Right lobe of liver (tissue), 6 donors: ENCODE measurements around the gene GRXCR1. TPM values are rescaled to one million over a fixed set of nuclear protein-coding genes. Genes with fewer than 3 reads are reported as not detected.

Experiments
- ATAC-seq, 4 donors: fragments of 200-7000 bp; cut with Tn5 transposase; one replicate each; pipeline ENCODE4 v1.9.1; 2020; ENCODE audit warnings: mild to moderate bottlenecking in 4 of 4, moderate library complexity in 4 of 4
- DNase-seq, 3 donors: peaks; one replicate each; pipeline ENCODE4 v3.0.0-alpha.2; 2020
- H3K27ac ChIP-seq, 3 donors: fragments of 200-600 bp; one replicate each; pipeline ENCODE4 v1.8.0; 2022
- H3K27me3 ChIP-seq, 2 donors: fragments of 200-600 bp; one replicate each; pipeline ENCODE4 v1.8.0; 2022
- H3K36me3 ChIP-seq, 4 donors: fragments of 200-600 bp; sonication (generic) in 1 of 4; one replicate each; pipeline versions ENCODE4 v1.5.1 to v1.8.0; 2017 to 2022; ENCODE audit warnings: control low read depth in 1 of 4
- H3K4me1 ChIP-seq, 4 donors: fragments of 200-600 bp; sonication (generic) in 1 of 4; one replicate each; pipeline versions ENCODE4 v1.5.1 to v1.8.0; 2017 to 2022; ENCODE audit warnings: control low read depth in 1 of 4
- H3K4me3 ChIP-seq, 3 donors: fragments of 200-600 bp; one replicate each; pipeline ENCODE4 v1.8.0; 2022
- H3K9me3 ChIP-seq, 4 donors: fragments of 200-600 bp; sonication (generic) in 1 of 4; one replicate each; pipeline versions ENCODE4 v1.5.1 to v1.8.0; 2017 to 2022; ENCODE audit warnings: control low read depth in 1 of 4
- POLR2A ChIP-seq: fragments of 450-650 bp; IDR thresholded peaks from one replicate; pipeline ENCODE4 v1.6.1; 2017; ENCODE audit warnings: antibody characterized with exemption, mild to moderate bottlenecking
- WGBS: methylation state at CpG from one replicate; pipeline ENCODE4 v1.1.6; 2018; ENCODE audit warnings: low coverage, low lambda C conversion rate; ENCODE audit not compliant: insufficient coverage; ENCODE audit errors: missing lambda C conversion rate; 5-methylcytosine and 5-hydroxymethylcytosine counted together
- intact Hi-C, 2 donors: fragments of 100-400 bp; cut with DNase I; formaldehyde crosslinking; loops; one replicate each; pipeline versions ENCODE4 v1.11.2 to v1.14.1; 2022
- total RNA-seq, 6 experiments: library from RNA; depleted of rRNA in 2 of 6; stranded (reverse); fragments of >200 nt in 2 of 6; fragmentation: NEBNext Ultra II Directional in 3 of 6; extraction: Animal tissue kit (Norgen Biotek cat#: 25700) in 3 of 6; gene quantifications; one replicate each; pipeline versions ENCODE4 v1.1.0 to v1.2.4, GENCODE V29; 2016 to 2023
- TF ChIP-seq, protein P1 (sequence below), 4 donors: fragments of 200-600 bp in 3 of 4; fragments of 450-650 bp in 1 of 4; IDR thresholded peaks; one replicate each; pipeline versions ENCODE4 v1.5.1 to v1.8.0; 2016 to 2022; ENCODE audit warnings: antibody characterized with exemption in 4 of 4, mild to moderate bottlenecking in 2 of 4
- donor health status: DM: no; HTN: yes; CAD: no.
- donor health status: DM: no; HTN: no; CAD: no.
- donor health status: DM: no; HTN: no; CAD: no.
- donor health status: DM: no; HTN: yes; CAD: no.
- donor health status: DM: no; HTN: yes; CAD: no.

The GRXCR1 gene
- total RNA-seq, 6 experiments from 2014 or later, result not detected

- intact Hi-C loops, result no loop called here
- no peaks in the 10 kb centered on the region for H3K9me3 ChIP-seq
- 78% methylated on average over 1 of the region's 1 CpG for WGBS
- TF ChIP-seq, protein P1, sequence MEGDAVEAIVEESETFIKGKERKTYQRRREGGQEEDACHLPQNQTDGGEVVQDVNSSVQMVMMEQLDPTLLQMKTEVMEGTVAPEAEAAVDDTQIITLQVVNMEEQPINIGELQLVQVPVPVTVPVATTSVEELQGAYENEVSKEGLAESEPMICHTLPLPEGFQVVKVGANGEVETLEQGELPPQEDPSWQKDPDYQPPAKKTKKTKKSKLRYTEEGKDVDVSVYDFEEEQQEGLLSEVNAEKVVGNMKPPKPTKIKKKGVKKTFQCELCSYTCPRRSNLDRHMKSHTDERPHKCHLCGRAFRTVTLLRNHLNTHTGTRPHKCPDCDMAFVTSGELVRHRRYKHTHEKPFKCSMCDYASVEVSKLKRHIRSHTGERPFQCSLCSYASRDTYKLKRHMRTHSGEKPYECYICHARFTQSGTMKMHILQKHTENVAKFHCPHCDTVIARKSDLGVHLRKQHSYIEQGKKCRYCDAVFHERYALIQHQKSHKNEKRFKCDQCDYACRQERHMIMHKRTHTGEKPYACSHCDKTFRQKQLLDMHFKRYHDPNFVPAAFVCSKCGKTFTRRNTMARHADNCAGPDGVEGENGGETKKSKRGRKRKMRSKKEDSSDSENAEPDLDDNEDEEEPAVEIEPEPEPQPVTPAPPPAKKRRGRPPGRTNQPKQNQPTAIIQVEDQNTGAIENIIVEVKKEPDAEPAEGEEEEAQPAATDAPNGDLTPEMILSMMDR (IDR thresholded peaks at IDR 0.05), result no peak
- TF ChIP-seq POLR2A, result no peak
- H3K27me3 ChIP-seq, result no peaks in the 10 kb centered on the region
- no peak overlapping the region for H3K27ac ChIP-seq
- DNase-seq (no peak), ATAC-seq (no peak)
- no peaks in the 10 kb centered on the region for H3K4me1 ChIP-seq
- no peaks in the 10 kb centered on the region for H3K36me3 ChIP-seq
- no peak overlapping the region for H3K4me3 ChIP-seq
Observed at GRCh38 chr4:42906341-42906740, 13.8 kb downstream of the GRXCR1 start.

- intact Hi-C loops, result no loop called here
- Histone ChIP-seq H3K9me3 (no peaks in the 10 kb centered on the region), H3K27ac (no peak overlapping the region), H3K4me3 (no peak overlapping the region), H3K36me3 (no peaks in the 10 kb centered on the region), H3K4me1 (no peaks in the 10 kb centered on the region), H3K27me3 (no peaks in the 10 kb centered on the region)
- TF ChIP-seq POLR2A, result no peak
- TF ChIP-seq, protein P1 (IDR thresholded peaks at IDR 0.05), result no peak
- no peak for DNase-seq
- 50% methylated on average over 6 of the region's 6 CpGs for WGBS
- no peak for ATAC-seq
Observed at GRCh38 chr4:42906891-42907759, 14.6 kb downstream of the GRXCR1 start.

GRCh38 chr4:42910459-42910858 is 17.9 kb downstream of the GRXCR1 start:
- Histone ChIP-seq H3K27me3 (no peaks in the 10 kb centered on the region), H3K4me3 (no peak overlapping the region), H3K9me3 (no peaks in the 10 kb centered on the region), H3K36me3 (no peaks in the 10 kb centered on the region), H3K27ac (no peak overlapping the region), H3K4me1 (no peaks in the 10 kb centered on the region)
- no peak for TF ChIP-seq POLR2A
- TF ChIP-seq, protein P1 (IDR thresholded peaks at IDR 0.05), result no peak
- no peak for ATAC-seq
- intact Hi-C loops, result no loop called here
- 69% methylated on average over 5 of the region's 5 CpGs for WGBS
- no peak for DNase-seq

DNA sequence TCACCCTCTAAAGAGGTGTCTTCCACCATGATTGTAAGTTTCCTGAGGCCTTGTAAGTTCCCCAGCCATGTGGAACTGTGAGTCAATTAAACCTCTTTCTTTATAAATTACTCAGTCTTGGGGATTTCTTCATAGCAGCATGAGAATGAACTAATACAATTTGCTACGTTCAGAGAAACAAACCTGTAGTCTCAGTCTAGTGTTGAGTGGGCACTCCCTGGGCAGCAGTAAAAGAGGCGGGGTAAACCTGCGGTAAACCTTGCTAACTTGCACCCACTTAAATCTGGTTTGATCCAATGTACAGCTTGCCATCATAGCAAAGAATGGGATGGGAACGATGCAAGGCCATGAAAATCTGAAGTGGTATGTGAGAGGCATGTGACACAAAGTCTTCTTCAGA is 22.4 kb downstream of the GRXCR1 start:
- no peaks in the 10 kb centered on the region for H3K27me3 ChIP-seq
- intact Hi-C loops, result no loop called here
- TF ChIP-seq, protein P1 (IDR thresholded peaks at IDR 0.05), result no peak
- no peak for TF ChIP-seq POLR2A
- no peaks in the 10 kb centered on the region for H3K36me3 ChIP-seq
- no peak overlapping the region for H3K27ac ChIP-seq
- DNase-seq (no peak), ATAC-seq (no peak)
- H3K4me3 ChIP-seq, result no peak overlapping the region
- H3K4me1 ChIP-seq, result no peaks in the 10 kb centered on the region
- 67% methylated on average over 4 of the region's 4 CpGs for WGBS
- no peaks in the 10 kb centered on the region for H3K9me3 ChIP-seq
